Measurements from ENCODE around the gene VCX3B. TPM values are rescaled to one million over a fixed set of nuclear protein-coding genes. Genes with fewer than 3 reads are reported as not detected.

Gene VCX3B
- total and polyA plus RNA-seq, 2 of the 4 experiments (the other 2 are of a cell fraction), result not detected

DNA sequence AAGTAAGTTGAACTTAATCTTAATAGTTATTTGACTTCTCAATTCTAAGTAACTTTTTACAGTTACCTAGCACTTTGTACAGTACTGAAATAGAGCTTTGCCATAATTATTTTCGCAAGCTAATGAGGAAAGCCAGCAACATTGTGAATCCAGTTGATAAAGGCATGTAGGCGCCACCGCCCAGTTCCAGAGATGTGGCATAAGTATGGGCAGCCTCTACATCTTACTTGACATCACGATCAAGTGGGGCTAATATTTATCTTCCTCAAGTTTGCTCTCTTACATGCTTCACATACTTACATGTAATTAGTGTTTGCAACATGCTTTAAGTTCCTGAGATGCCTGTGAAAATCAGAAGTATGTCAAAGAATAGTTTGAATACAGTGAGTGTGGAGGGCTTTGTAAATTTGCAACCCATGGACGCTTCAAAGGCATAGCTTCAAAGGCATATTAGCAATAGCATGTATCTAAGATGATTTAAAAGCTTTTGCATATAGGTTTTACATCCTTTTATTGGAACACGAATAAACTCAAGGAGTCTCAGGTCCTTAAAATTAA lies 34.9 kb upstream of the VCX3B start:
- WGBS, 2 experiments (ENCODE audit: extremely low coverage in 2 of 2, insufficient read length in 1 of 2), result no CpG with 5 or more reads among the region's 6 CpGs
- DNase-seq, result no peak
- H3K36me3 ChIP-seq (ENCODE audit: control insufficient read depth, insufficient read depth, low read length), result no peaks in the 10 kb centered on the region

More for the DNA sequence above, 34.9 kb upstream of the VCX3B start:
- H3K56ac ChIP-seq (ENCODE audit: extremely low read depth, insufficient read depth, low read length), result no peak overlapping the region
- in situ Hi-C loops (cut with MboI; ENCODE audit: low sequenced_read_pairs) (no loop called here), dilution Hi-C loops (cut with HindIII; ENCODE audit: low sequenced_read_pairs, unreplicated experiment) (no loop called here), intact Hi-C loops (cut with micrococcal nuclease) (no loop called here)
- no peak overlapping the region for H2BK120ac ChIP-seq (ENCODE audit: low read depth, low read length)
- no peak overlapping the region for H3K18ac ChIP-seq (ENCODE audit: low read depth, low read length)
- no TSS peak for BruUV-seq (replicated peaks)
- H3K4ac ChIP-seq (ENCODE audit: low read depth, low read length), result no peak overlapping the region
- H4K8ac ChIP-seq (ENCODE audit: low read depth in 2 of 2, low read length in 2 of 2), result no peak overlapping the region
- no peak overlapping the region for H3K9ac ChIP-seq (ENCODE audit: low read depth, low read length)
- H2BK20ac ChIP-seq (ENCODE audit: low read depth, low read length), result no peak overlapping the region
- no peak for ATAC-seq (ENCODE audit: low read depth)
- no peak overlapping the region for H2BK15ac ChIP-seq (ENCODE audit: low read depth, low read length)
- H3K4me1 ChIP-seq (ENCODE audit: control insufficient read depth, insufficient read depth, low read length), result no peaks in the 10 kb centered on the region
- H3K79me1 ChIP-seq (ENCODE audit: low read depth in 1 of 2, low read length in 2 of 2), result no peaks in the 10 kb centered on the region
- H3K9me1 ChIP-seq (ENCODE audit: insufficient read depth, low read length), result no peaks in the 10 kb centered on the region
- no peak overlapping the region for H2AK5ac ChIP-seq (ENCODE audit: low read depth, low read length)
- POLR2A ChIA-PET (ENCODE audit: unreplicated experiment), result no interaction called here
- no peaks in the 10 kb centered on the region for H3K27me3 ChIP-seq (ENCODE audit: control insufficient read depth, insufficient read depth, low read length)
- H4K91ac ChIP-seq (ENCODE audit: insufficient read depth, low read depth, low read length), result no peak overlapping the region
- H4K20me1 ChIP-seq (ENCODE audit: insufficient read depth, low read length), result no peaks in the 10 kb centered on the region
- H2AK9ac ChIP-seq (replicated peaks; ENCODE audit: low read depth, low read length, poor library complexity), result no peak overlapping the region
- CTCF ChIA-PET, result no interaction called here
- H2AFZ ChIP-seq (replicated peaks; ENCODE audit: low read length, poor library complexity), result no peak overlapping the region
- no peak overlapping the region for H2BK5ac ChIP-seq (ENCODE audit: low read depth, low read length, poor library complexity, severe bottlenecking)
- no peak overlapping the region for H4K5ac ChIP-seq (ENCODE audit: low read depth, low read length)
- no peak overlapping the region for H3K27ac ChIP-seq (ENCODE audit: insufficient read depth, low read length)
- H3K14ac ChIP-seq (replicated peaks; ENCODE audit: low read depth, low read length), result no peak overlapping the region
- no peak overlapping the region for H3K4me2 ChIP-seq (ENCODE audit: low read depth, low read length)
- TF ChIP-seq, protein P1, sequence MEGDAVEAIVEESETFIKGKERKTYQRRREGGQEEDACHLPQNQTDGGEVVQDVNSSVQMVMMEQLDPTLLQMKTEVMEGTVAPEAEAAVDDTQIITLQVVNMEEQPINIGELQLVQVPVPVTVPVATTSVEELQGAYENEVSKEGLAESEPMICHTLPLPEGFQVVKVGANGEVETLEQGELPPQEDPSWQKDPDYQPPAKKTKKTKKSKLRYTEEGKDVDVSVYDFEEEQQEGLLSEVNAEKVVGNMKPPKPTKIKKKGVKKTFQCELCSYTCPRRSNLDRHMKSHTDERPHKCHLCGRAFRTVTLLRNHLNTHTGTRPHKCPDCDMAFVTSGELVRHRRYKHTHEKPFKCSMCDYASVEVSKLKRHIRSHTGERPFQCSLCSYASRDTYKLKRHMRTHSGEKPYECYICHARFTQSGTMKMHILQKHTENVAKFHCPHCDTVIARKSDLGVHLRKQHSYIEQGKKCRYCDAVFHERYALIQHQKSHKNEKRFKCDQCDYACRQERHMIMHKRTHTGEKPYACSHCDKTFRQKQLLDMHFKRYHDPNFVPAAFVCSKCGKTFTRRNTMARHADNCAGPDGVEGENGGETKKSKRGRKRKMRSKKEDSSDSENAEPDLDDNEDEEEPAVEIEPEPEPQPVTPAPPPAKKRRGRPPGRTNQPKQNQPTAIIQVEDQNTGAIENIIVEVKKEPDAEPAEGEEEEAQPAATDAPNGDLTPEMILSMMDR (conservative IDR thresholded peaks at IDR 0.05; ENCODE audit: low read depth, low read length), result no peak
- no peak overlapping the region for H3K23ac ChIP-seq (ENCODE audit: low read depth, low read length)
- H3K4me3 ChIP-seq (ENCODE audit: insufficient read depth, low read depth, low read length), result no peak overlapping the region
- H3K9me3 ChIP-seq (ENCODE audit: control insufficient read depth, insufficient read depth, low read length), result peaks cover 6% of the 10 kb centered on the region; the same call in 1 of the 2 replicates

Data from IMR-90 (cell line).